Peyer's patch (tissue), 4 donors: ENCODE measurements around the gene ZCRB1.

Experiments
- POLR2A ChIP-seq, 2 donors: fragments of 450-650 bp; IDR thresholded peaks; one replicate each; pipeline ENCODE4 v1.5.1; 2017; ENCODE audit warnings: antibody characterized with exemption in 2 of 2, mild to moderate bottlenecking in 2 of 2, moderate library complexity in 2 of 2
- TF ChIP-seq, protein P1 (sequence below), 6 experiments: fragments of 450-650 bp in 4 of 6; fragments of 200-600 bp in 2 of 6; sonication (generic) in 1 of 6; IDR thresholded peaks; one replicate each; pipeline ENCODE4 v1.5.1; 2017 to 2019; ENCODE audit warnings: antibody characterized with exemption in 6 of 6, mild to moderate bottlenecking in 3 of 6, moderate library complexity in 1 of 6

- TF ChIP-seq, protein P1, sequence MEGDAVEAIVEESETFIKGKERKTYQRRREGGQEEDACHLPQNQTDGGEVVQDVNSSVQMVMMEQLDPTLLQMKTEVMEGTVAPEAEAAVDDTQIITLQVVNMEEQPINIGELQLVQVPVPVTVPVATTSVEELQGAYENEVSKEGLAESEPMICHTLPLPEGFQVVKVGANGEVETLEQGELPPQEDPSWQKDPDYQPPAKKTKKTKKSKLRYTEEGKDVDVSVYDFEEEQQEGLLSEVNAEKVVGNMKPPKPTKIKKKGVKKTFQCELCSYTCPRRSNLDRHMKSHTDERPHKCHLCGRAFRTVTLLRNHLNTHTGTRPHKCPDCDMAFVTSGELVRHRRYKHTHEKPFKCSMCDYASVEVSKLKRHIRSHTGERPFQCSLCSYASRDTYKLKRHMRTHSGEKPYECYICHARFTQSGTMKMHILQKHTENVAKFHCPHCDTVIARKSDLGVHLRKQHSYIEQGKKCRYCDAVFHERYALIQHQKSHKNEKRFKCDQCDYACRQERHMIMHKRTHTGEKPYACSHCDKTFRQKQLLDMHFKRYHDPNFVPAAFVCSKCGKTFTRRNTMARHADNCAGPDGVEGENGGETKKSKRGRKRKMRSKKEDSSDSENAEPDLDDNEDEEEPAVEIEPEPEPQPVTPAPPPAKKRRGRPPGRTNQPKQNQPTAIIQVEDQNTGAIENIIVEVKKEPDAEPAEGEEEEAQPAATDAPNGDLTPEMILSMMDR (IDR thresholded peaks at IDR 0.05), result no peak
- no peak for TF ChIP-seq POLR2A (IDR thresholded peaks at IDR 0.05)
Measured at GRCh38 chr12:42291680-42292079, 34.2 kb downstream of the ZCRB1 start.
